ENCODE results near the gene RSPH6A.

Gene RSPH6A

GRCh38 chr19:45767881-45768654 is 47.0 kb downstream of the RSPH6A start:
- no peak for TF ChIP-seq TAF1 (IDR thresholded peaks at IDR 0.05; ENCODE audit: borderline replicate concordance, low read depth, low read length)
- TF ChIP-seq POLR2A (IDR thresholded peaks at IDR 0.05; ENCODE audit: low read depth, low read length) = peak; percentile 36; the same call in 1 of the 2 replicates
- peak; percentile 86 for FAIRE-seq
- DNase-seq (ENCODE audit: insufficient read length) = peak; percentile 64

GRCh38 chr19:45767410-45767880 is 47.7 kb downstream of the RSPH6A start:
- no peak for DNase-seq (ENCODE audit: insufficient read length)
- TF ChIP-seq POLR2A (IDR thresholded peaks at IDR 0.05; ENCODE audit: low read depth, low read length) (no peak), TAF1 (IDR thresholded peaks at IDR 0.05; ENCODE audit: borderline replicate concordance, low read depth, low read length) (no peak), POLR2AphosphoS5 (IDR thresholded peaks at IDR 0.05; ENCODE audit: low read depth, low read length) (no peak)
- no peak for FAIRE-seq

- DNase-seq (ENCODE audit: insufficient read length) = no peak
- FAIRE-seq = no peak
- no peak for TF ChIP-seq POLR2A (IDR thresholded peaks at IDR 0.05; ENCODE audit: low read depth, low read length)
- no peak for TF ChIP-seq TAF1 (IDR thresholded peaks at IDR 0.05; ENCODE audit: borderline replicate concordance, low read depth, low read length)
- TF ChIP-seq POLR2AphosphoS5 (IDR thresholded peaks at IDR 0.05; ENCODE audit: low read depth, low read length) = no peak
Measured at GRCh38 chr19:45766869-45767346, 48.2 kb downstream of the RSPH6A start.

GRCh38 chr19:45766296-45766868 is 48.7 kb downstream of the RSPH6A start:
- FAIRE-seq (no peak), DNase-seq (ENCODE audit: insufficient read length) (no peak)
- TF ChIP-seq POLR2A (IDR thresholded peaks at IDR 0.05; ENCODE audit: low read depth, low read length) (no peak), POLR2AphosphoS5 (IDR thresholded peaks at IDR 0.05; ENCODE audit: low read depth, low read length) (no peak), TAF1 (IDR thresholded peaks at IDR 0.05; ENCODE audit: borderline replicate concordance, low read depth, low read length) (no peak)

GRCh38 chr19:45765702-45766295 is 49.3 kb downstream of the RSPH6A start:
- no peak for FAIRE-seq

GRCh38 chr19:45764945-45765701 is 50.0 kb downstream of the RSPH6A start:
- FAIRE-seq (no peak), DNase-seq (ENCODE audit: insufficient read length) (no peak)
- TF ChIP-seq POLR2AphosphoS5 (IDR thresholded peaks at IDR 0.05; ENCODE audit: low read depth, low read length) (no peak), TAF1 (IDR thresholded peaks at IDR 0.05; ENCODE audit: borderline replicate concordance, low read depth, low read length) (no peak), POLR2A (IDR thresholded peaks at IDR 0.05; ENCODE audit: low read depth, low read length) (no peak)

More at GRCh38 chr19:45765702-45766295, 49.3 kb downstream of the RSPH6A start:
- no peak for TF ChIP-seq POLR2A (IDR thresholded peaks at IDR 0.05; ENCODE audit: low read depth, low read length)
- TF ChIP-seq TAF1 (IDR thresholded peaks at IDR 0.05; ENCODE audit: borderline replicate concordance, low read depth, low read length) = no peak
- no peak for TF ChIP-seq POLR2AphosphoS5 (IDR thresholded peaks at IDR 0.05; ENCODE audit: low read depth, low read length)
- DNase-seq (ENCODE audit: insufficient read length) = no peak

- no peak for DNase-seq (ENCODE audit: insufficient read length)
- TF ChIP-seq POLR2A (IDR thresholded peaks at IDR 0.05; ENCODE audit: low read depth, low read length) = no peak
- no peak for TF ChIP-seq POLR2AphosphoS5 (IDR thresholded peaks at IDR 0.05; ENCODE audit: low read depth, low read length)
- TF ChIP-seq TAF1 (IDR thresholded peaks at IDR 0.05; ENCODE audit: borderline replicate concordance, low read depth, low read length) = no peak
- FAIRE-seq = no peak
Measured at GRCh38 chr19:45764475-45764874, 50.6 kb downstream of the RSPH6A start.

GRCh38 chr19:45763691-45764294 is 51.3 kb downstream of the RSPH6A start:
- DNase-seq (ENCODE audit: insufficient read length) (no peak), FAIRE-seq (no peak)
- TF ChIP-seq POLR2AphosphoS5 (IDR thresholded peaks at IDR 0.05; ENCODE audit: low read depth, low read length) (no peak), TAF1 (IDR thresholded peaks at IDR 0.05; ENCODE audit: borderline replicate concordance, low read depth, low read length) (no peak), POLR2A (IDR thresholded peaks at IDR 0.05; ENCODE audit: low read depth, low read length) (no peak)

- FAIRE-seq = no peak
- no peak for DNase-seq (ENCODE audit: insufficient read length)
- TF ChIP-seq POLR2AphosphoS5 (IDR thresholded peaks at IDR 0.05; ENCODE audit: low read depth, low read length) (no peak), POLR2A (IDR thresholded peaks at IDR 0.05; ENCODE audit: low read depth, low read length) (no peak), TAF1 (IDR thresholded peaks at IDR 0.05; ENCODE audit: borderline replicate concordance, low read depth, low read length) (no peak)
Measured at GRCh38 chr19:45762870-45763631, 52.1 kb downstream of the RSPH6A start.

- no peak for DNase-seq (ENCODE audit: insufficient read length)
- TF ChIP-seq POLR2AphosphoS5 (IDR thresholded peaks at IDR 0.05; ENCODE audit: low read depth, low read length) (no peak), TAF1 (IDR thresholded peaks at IDR 0.05; ENCODE audit: borderline replicate concordance, low read depth, low read length) (no peak), POLR2A (IDR thresholded peaks at IDR 0.05; ENCODE audit: low read depth, low read length) (no peak)
- FAIRE-seq = no peak
Measured at GRCh38 chr19:45761714-45762113, 53.4 kb downstream of the RSPH6A start.

Measured in GM12892 (cell line).